ENCODE data around the gene GTF2IRD1. TPM values are rescaled to one million over a fixed set of nuclear protein-coding genes. Genes with fewer than 3 reads are reported as not detected.

The GTF2IRD1 gene
- polyA plus RNA-seq, 3 donors, result not detected

DNA sequence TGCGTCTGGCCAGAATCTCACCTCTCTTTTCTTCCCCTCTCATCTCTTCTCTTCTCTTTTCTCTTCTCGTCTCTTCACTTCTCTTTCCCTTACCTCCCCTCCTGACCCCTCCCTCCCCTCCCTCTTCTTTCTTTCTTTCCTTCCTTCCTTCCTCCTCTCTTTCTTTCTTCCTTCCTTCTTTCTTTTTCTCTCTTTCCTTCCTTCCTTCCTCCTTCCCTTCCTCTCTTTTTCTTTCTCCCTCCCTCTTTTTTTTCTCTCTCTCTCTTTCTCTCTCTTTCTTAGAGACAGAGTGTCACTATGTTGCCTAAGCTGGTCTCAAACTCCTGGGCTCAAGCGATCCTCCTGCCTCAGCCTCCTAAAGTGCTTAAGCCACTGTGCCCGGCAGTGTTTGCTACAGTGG is 4.6 kb upstream of the GTF2IRD1 start:
- Histone ChIP-seq H3K4me3 (replicated peaks in 1 of 3; ENCODE audit: low read depth in 2 of 3, low read length in 3 of 3) (no peak overlapping the region), H3K9ac (ENCODE audit: insufficient read depth, low read length, poor library complexity, severe bottlenecking) (no peak overlapping the region), H2AFZ (ENCODE audit: insufficient read depth, low read depth, low read length, poor library complexity, severe bottlenecking) (no peak overlapping the region), H3K27ac (ENCODE audit: low read depth in 1 of 2, low read length in 2 of 2) (no peak overlapping the region), H4K20me1 (ENCODE audit: insufficient read depth, low read length) (no peaks in the 10 kb centered on the region), H3K27me3 (ENCODE audit: control insufficient read depth in 2 of 2, insufficient read depth in 2 of 2, low read length in 2 of 2) (peaks cover 4 to 23% of the 10 kb centered on the region in 2 donors), H3K4me1 (ENCODE audit: control insufficient read depth in 1 of 2, insufficient read depth in 2 of 2, low read length in 2 of 2) (peaks cover 9 to 10% of the 10 kb centered on the region in 2 donors), H3K4me2 (replicated peaks; ENCODE audit: extremely low read depth, low read length, poor library complexity, severe bottlenecking) (no peak overlapping the region), H3K79me2 (ENCODE audit: insufficient read depth, low read length) (no peaks in the 10 kb centered on the region), H3K9me3 (replicated peaks in 1 of 2; ENCODE audit: control insufficient read depth in 1 of 2, insufficient read depth in 1 of 2, low read length in 2 of 2) (peaks cover 0 to 5% of the 10 kb centered on the region in 2 donors), H3K36me3 (replicated peaks in 1 of 2; ENCODE audit: control insufficient read depth in 1 of 2, insufficient read depth in 2 of 2, low read length in 2 of 2) (no peaks in the 10 kb centered on the region)
- H3K36me3 Mint-ChIP-seq, result peaks cover 0 to 3% of the 10 kb centered on the region in 2 donors
- H3K27me3 Mint-ChIP-seq (ENCODE audit: low read depth in 3 of 3), result peaks cover 22 to 31% (median 26%) of the 10 kb centered on the region in 3 donors
- WGBS (ENCODE audit: insufficient coverage), result 73% methylated on average over 4 of the region's 4 CpGs
- DNase-seq, result no peak
- peaks cover 13% of the 10 kb centered on the region for H3K4me1 Mint-ChIP-seq
- no peak for TF ChIP-seq CTCF (IDR thresholded peaks at IDR 0.05)
- H3K9me3 Mint-ChIP-seq, result peaks cover 0 to 10% (median 9%) of the 10 kb centered on the region in 7 donors
- intact Hi-C loops (cut with micrococcal nuclease), result no loop called here
- H3K27ac Mint-ChIP-seq, result peak overlapping the region in 1 of 7 donors; percentile 20
- H3K4me3 Mint-ChIP-seq, result peak overlapping the region in 1 of 2 donors; percentile 46

DNA sequence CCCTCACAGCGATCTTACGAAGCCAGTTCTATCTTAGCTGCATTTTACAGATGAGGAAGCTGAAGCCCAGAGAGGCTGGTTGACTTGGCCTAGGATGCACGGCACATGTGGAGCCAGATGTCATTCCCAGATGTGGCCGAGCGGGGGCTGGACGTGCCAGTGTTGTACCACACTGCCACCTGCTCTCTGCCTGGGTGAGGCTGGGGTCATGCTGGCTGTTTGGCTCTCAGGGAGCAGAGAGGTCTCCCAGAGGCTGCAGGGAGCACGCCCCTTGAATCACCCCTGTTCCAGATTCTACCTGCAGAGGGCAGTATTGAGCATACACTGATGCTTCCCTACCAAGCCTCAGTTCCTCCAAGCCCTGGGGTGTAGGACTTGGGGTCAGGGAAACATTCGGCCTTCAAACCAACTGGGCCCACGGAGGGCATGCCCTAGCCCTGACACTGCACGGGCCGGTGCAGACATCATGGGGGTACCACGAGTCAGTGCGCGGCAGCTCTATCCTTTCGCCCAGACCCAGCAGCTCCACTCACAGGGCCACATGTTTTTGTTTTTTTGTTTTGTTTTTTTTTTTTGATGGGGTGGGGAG is 3.8 kb upstream of the GTF2IRD1 start:
- H3K27ac Mint-ChIP-seq, result peak overlapping the region in 1 of 7 donors; percentile 71
- TF ChIP-seq CTCF (IDR thresholded peaks at IDR 0.05), result peak; percentile 88
- no peak overlapping the region for H3K4me3 ChIP-seq (replicated peaks in 1 of 3; ENCODE audit: low read depth in 2 of 3, low read length in 3 of 3)
- peaks cover 0 to 3% of the 10 kb centered on the region in 2 donors for H3K36me3 Mint-ChIP-seq
- H3K27me3 Mint-ChIP-seq (ENCODE audit: low read depth in 3 of 3), result peaks cover 23 to 39% (median 29%) of the 10 kb centered on the region in 3 donors
- peaks cover 0 to 10% (median 9%) of the 10 kb centered on the region in 7 donors for H3K9me3 Mint-ChIP-seq
- H3K9ac ChIP-seq (ENCODE audit: insufficient read depth, low read length, poor library complexity, severe bottlenecking), result no peak overlapping the region
- peaks cover 13% of the 10 kb centered on the region for H3K4me1 Mint-ChIP-seq
- H3K4me1 ChIP-seq (ENCODE audit: control insufficient read depth in 1 of 2, insufficient read depth in 2 of 2, low read length in 2 of 2), result peaks cover 10 to 13% of the 10 kb centered on the region in 2 donors
- H3K36me3 ChIP-seq (replicated peaks in 1 of 2; ENCODE audit: control insufficient read depth in 1 of 2, insufficient read depth in 2 of 2, low read length in 2 of 2), result no peaks in the 10 kb centered on the region
- DNase-seq, result peak; percentile 52 to 66 (median 65)
- intact Hi-C loops (cut with micrococcal nuclease), result loop anchor here (5.0 kb wide), 4 partner anchors 42 to 117 kb away; no protein-coding TSS in a partner anchor
- H3K27me3 ChIP-seq (ENCODE audit: control insufficient read depth in 2 of 2, insufficient read depth in 2 of 2, low read length in 2 of 2), result peaks cover 4 to 30% of the 10 kb centered on the region in 2 donors
- H3K9me3 ChIP-seq (replicated peaks in 1 of 2; ENCODE audit: control insufficient read depth in 1 of 2, insufficient read depth in 1 of 2, low read length in 2 of 2), result peaks cover 0 to 5% of the 10 kb centered on the region in 2 donors
- no peak overlapping the region for H3K4me2 ChIP-seq (replicated peaks; ENCODE audit: extremely low read depth, low read length, poor library complexity, severe bottlenecking)
- H4K20me1 ChIP-seq (ENCODE audit: insufficient read depth, low read length), result no peaks in the 10 kb centered on the region
- no peaks in the 10 kb centered on the region for H3K79me2 ChIP-seq (ENCODE audit: insufficient read depth, low read length)
- H2AFZ ChIP-seq (ENCODE audit: insufficient read depth, low read depth, low read length, poor library complexity, severe bottlenecking), result no peak overlapping the region
- 56% methylated on average over 10 of the region's 15 CpGs for WGBS (ENCODE audit: insufficient coverage)
- no peak overlapping the region for H3K27ac ChIP-seq (ENCODE audit: low read depth in 1 of 2, low read length in 2 of 2)
- H3K4me3 Mint-ChIP-seq, result no peak overlapping the region

Measured in CD14-positive monocyte (primary cell).